NCI-H510A treated with DMSO at 0.1 percent for 48 hours (cell line): ENCODE results near the gene ABCA1.
A peak's percentile ranks its signal among the peaks of the same experiment; 100 is the strongest.
"Not testable (repeated sequence)": the region's sequence is repeated elsewhere in the genome, so short reads cannot be mapped to it uniquely, and the experiment has no call there.

ENCODE experiments used
- DNase-seq: peaks from one replicate; lab custom pipeline; 2025; lab: John Stamatoyannopoulos, UW

Gene ABCA1, protein sequence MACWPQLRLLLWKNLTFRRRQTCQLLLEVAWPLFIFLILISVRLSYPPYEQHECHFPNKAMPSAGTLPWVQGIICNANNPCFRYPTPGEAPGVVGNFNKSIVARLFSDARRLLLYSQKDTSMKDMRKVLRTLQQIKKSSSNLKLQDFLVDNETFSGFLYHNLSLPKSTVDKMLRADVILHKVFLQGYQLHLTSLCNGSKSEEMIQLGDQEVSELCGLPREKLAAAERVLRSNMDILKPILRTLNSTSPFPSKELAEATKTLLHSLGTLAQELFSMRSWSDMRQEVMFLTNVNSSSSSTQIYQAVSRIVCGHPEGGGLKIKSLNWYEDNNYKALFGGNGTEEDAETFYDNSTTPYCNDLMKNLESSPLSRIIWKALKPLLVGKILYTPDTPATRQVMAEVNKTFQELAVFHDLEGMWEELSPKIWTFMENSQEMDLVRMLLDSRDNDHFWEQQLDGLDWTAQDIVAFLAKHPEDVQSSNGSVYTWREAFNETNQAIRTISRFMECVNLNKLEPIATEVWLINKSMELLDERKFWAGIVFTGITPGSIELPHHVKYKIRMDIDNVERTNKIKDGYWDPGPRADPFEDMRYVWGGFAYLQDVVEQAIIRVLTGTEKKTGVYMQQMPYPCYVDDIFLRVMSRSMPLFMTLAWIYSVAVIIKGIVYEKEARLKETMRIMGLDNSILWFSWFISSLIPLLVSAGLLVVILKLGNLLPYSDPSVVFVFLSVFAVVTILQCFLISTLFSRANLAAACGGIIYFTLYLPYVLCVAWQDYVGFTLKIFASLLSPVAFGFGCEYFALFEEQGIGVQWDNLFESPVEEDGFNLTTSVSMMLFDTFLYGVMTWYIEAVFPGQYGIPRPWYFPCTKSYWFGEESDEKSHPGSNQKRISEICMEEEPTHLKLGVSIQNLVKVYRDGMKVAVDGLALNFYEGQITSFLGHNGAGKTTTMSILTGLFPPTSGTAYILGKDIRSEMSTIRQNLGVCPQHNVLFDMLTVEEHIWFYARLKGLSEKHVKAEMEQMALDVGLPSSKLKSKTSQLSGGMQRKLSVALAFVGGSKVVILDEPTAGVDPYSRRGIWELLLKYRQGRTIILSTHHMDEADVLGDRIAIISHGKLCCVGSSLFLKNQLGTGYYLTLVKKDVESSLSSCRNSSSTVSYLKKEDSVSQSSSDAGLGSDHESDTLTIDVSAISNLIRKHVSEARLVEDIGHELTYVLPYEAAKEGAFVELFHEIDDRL (N-terminal part only)

GRCh38 chr9:104927912-104928740 is at the start of gene ABCA1:
ABCA1 (minus strand) TSS chr9:104928155; CDS start chr9:104903679, 24,476 bp downstream.
- no peak for DNase-seq

DNA sequence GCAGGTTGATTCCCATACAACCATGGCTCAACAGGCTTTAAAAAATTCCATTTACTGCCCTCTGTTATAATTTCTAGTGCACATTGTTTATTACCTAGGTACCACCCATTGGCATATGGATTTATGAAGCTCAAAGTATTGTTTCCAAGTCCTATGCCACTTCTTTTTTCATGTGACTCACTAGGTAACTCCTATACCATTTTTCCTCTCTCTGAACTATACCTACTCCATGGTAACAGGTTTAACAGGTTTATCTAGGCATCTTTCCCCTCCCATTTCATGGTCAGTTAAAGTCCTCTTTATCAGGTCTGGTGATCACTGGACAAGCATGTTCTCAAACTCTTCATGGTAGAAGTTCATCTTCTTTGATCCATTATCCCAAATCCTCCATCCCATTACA is 49.6 kb upstream of the ABCA1 start:
- DNase-seq, result peak; percentile 74

- DNase-seq, result no peak
These were observed 49.2 kb upstream of the ABCA1 start for GRCh38 chr9:104977168-104977567.

DNA sequence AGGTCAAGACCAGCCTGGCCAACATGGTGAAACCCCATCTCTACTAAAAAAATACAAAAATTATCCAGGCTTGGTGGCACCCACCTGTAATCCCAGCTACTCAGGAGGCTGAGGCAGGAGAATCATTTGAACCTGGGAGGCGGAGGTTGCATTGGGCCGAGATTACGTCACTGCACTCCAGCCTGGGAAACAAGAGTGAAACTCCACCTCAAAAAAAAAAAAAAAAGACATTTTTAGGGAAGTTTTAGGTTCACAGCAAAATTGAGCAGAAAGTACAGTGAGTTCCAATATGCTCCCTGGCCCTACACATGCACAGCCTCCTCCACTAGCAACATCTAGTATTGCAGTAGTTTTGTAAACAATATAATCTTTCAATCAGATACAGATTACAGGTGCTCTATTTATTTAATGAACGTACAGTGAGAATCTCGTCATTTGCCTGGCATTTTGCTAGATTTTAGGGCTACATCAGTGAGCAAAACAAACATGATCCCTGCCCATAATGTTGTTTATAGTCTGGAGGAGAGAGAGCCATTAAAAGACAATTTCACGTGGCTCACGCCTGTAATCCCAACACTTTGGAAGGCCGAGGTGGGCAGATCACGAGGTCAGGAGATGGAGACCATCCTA is 48.1 kb upstream of the ABCA1 start:
- not testable (repeated sequence) for DNase-seq

DNA sequence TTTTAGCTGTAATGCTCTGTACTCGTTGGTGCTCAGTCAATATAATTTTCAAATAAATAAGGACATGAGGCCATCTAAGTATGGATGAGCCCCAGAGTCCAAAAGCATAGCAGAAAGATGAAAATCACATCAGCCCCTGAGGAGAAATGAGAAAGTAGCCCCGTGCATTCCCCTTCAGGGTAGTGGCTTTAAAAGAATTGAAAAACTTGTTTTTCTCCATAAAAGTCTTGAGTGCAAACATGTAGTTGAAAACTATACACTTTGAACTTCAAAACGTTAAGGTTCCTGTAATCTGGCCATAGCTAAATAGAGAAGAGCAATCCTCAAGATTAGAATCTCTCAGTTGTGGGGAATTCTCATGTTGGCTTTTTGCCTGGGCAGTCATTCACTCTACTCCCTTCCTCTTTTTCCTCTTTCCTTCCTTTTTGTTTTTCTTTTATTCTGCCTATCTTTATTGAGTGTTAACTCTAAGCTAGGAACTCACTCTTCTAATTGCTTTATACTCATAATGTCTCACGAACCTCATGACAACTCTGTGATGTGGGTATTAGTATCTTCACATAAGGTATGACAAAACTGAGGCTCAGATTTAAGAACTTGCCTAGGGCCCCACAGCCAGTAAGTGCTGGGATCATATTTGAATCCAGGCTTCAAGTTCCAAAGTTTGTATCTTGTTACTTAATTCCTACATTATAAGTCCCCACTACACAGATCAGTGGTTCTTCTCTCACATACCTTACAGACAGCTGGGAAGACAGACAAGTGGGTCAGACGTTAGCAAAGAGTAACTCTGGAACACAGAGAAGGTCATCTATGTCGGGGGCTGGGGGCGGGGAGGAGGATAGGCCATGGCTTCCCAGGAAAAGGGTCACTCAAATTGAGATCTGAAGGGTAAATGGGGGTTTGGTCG is 46.4 kb upstream of the ABCA1 start:
- DNase-seq, result no peak

GRCh38 chr9:104972242-104972866 is 44.4 kb upstream of the ABCA1 start:
- no peak for DNase-seq

- DNase-seq, result no peak
These were observed 43.6 kb upstream of the ABCA1 start for GRCh38 chr9:104971511-104971910.

DNA sequence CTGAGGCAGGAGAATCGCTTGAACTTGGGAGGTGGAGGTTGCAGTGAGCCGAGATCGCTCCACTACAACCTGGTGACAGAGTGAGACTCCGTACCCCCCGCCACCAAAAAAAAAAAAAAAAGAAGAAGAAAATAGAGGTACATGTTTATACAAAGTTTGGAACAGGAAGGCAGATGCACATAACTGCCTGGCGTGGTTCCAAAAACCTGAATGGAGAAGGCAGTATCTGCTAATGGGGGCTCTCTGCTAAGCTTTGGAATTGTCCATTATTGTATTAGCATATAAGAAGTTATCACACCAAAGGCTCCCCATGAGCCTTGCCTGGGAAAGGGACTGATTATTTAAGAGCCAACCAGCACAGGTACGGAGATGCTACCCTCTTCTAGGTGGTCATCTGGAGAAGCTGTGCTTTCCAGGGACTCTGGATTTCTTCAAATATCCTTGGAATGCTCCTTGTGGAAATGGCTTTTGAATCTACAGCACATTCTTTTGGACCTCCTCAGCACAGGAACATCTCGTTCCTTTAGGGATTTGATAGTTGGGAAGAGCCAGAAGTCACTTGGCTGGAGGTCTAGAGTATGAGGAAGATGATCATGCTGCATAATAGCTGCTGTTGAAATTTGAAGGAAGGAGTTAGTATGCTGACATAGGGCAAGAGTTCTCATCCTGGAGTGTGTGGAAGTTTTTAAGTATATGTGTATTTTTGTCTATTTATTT is 42.5 kb upstream of the ABCA1 start:
- DNase-seq, result no peak

GRCh38 chr9:104969116-104969515 is 41.2 kb upstream of the ABCA1 start:
- DNase-seq, result no peak

DNA sequence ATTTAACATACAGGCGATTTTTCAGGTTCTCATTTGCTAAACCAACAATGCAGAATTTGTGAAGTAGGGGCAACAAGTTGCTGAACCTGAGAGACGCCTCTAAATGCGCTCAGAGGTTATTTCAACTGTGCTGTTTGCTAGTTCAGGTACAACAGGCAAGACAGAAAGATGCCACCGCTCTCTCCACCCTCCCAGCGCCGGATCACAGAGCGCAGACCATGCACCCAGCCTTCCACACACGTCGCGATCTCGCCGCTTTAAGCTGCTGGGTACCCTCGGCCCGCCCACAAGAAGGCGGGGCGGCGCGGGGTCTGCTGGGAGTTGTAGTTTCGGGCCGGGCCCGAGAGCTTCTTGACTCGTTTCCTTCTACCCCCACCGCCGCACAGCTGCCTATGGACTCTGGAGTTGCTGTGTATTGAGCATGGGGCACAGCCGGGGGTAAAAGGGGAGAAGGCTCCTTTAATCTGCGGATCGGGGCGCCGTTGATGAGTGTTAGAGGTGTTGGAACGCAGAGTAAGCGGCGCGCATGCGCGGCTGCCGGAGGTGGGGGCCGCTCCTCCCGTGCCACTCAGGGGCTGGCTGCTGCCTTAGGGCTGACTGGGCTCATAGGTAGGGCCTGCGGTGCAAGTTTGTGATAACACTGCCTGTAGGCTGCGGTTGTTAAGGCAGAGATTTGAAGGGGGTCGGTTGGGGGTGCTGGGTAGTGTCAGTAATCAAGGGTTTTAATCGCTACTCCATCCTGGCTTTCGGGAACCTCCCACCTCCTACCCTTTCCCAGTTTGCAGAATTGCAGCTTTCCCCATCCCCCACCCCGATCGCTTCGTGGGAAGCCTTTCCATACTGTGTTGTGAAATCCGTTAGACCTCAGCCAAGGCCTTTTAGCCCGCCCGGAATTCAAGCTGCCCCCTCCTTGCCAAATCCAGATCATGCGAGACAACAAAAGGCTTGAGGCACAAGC is 40.3 kb upstream of the ABCA1 start:
- DNase-seq, result peak; percentile 97

GRCh38 chr9:104963076-104963475 is 35.1 kb upstream of the ABCA1 start:
- no peak for DNase-seq

DNA sequence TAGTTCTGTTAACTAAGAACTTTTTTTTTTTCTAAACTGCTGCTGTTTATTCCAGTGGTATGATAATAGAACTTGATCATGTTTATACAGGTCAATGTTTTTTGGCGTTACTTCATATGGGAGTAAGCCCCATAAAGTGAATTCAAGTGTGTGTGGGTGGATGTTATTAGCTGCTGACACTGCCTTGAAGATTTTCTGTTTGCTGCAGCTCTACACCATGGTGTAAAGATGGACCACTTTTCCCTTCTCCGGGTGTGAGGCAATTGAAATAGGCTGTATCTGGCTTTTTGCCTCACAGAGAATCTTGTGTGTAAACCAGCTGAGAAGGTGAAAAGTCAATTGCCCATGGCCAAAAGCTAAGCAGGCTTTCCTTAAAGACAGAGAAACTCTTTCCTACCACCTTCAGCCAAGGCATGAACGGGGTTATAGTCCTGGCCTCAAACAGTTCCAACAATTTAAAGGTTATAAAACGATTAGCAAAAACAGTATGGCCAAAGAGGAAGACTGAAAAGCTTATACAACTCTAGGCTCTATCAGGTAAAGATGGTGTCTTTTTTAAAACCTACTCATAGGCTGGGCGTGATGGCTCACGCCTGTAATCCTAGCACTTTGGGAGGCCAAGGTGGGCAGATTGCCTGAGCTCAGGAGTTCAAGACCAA is 33.9 kb upstream of the ABCA1 start:
- DNase-seq, result no peak

GRCh38 chr9:104961238-104961637 is 33.3 kb upstream of the ABCA1 start:
- peak; percentile 63 for DNase-seq

GRCh38 chr9:104960662-104961061 is 32.7 kb upstream of the ABCA1 start:
- no peak for DNase-seq

GRCh38 chr9:104958751-104959150 is 30.8 kb upstream of the ABCA1 start:
- DNase-seq, result no peak

DNA sequence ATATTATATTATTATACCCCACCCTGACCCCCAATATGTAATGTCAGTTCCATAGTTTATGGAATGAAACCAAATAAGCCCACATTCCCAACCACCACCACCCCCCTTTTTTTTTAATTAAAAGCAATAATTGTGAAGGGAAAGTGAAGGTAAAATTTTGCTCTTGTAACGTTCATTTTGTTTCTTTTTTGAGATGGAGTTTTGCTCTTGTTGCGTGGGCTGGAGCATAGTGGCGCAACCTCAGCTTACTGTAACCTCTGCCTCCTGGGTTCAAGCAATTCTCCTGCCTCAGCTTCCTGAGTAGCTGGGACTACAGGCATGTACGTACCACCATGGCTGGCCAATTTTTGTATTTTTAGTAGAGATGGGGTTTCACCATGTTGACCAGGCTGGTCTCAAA is 30.1 kb upstream of the ABCA1 start:
- DNase-seq, result not testable (repeated sequence)

DNA sequence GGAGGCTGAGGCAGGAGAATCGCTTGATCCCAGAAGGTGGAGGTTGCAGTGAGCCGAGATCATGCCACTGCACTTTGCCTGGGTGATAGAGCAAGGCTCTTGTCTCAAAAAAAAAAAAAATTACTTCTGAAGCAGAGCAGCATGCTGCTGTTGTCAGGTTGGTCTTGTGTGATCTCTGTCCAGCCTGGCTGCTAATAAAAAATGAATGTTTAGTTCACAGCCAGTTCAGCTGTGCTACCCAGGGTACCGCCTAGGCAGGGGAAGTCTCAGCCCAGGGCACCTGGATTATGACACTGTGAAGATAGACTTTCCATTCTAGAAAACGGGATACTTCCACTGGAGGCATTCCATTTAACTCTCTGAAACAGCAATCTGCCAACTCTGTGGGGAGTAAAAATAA is 23.5 kb upstream of the ABCA1 start:
- DNase-seq, result no peak
